Measurements from ENCODE around the gene TAS2R1. TPM values are rescaled to one million over a fixed set of nuclear protein-coding genes. Genes with fewer than 3 reads are reported as not detected.

TAS2R1 gene
- total RNA-seq, 3 donors from 2014 or later (not counting 1 experiment from before 2014, with no cell fraction given): not detected

GRCh38 chr5:9622971-9623421, 7.2 kb downstream of the TAS2R1 start:
- Histone ChIP-seq H3K27me3 (ENCODE audit: control insufficient read depth, insufficient read depth, low read length) (no peaks in the 10 kb centered on the region), H3K4me1 (ENCODE audit: control insufficient read depth, insufficient read depth, low read length) (no peaks in the 10 kb centered on the region), H3K36me3 (ENCODE audit: control insufficient read depth, insufficient read depth, low read length) (no peaks in the 10 kb centered on the region), H3K27ac (ENCODE audit: low read length) (no peak overlapping the region), H3K9me3 (ENCODE audit: control insufficient read depth, insufficient read depth, low read length) (no peaks in the 10 kb centered on the region), H3K4me3 (ENCODE audit: low read length) (no peak overlapping the region)
- TF ChIP-seq CTCF (IDR thresholded peaks at IDR 0.05): no peak
- H3K27ac Mint-ChIP-seq: no peak overlapping the region
- peaks cover 10 to 15% of the 10 kb centered on the region in 2 donors for H3K9me3 Mint-ChIP-seq
- no peaks in the 10 kb centered on the region for H3K4me1 Mint-ChIP-seq
- no peak for DNase-seq
- peaks cover 6% of the 10 kb centered on the region for H3K36me3 Mint-ChIP-seq
- no peaks in the 10 kb centered on the region for H3K27me3 Mint-ChIP-seq (ENCODE audit: low read depth in 2 of 2)
- H3K4me3 Mint-ChIP-seq: no peak overlapping the region
- intact Hi-C loops (cut with micrococcal nuclease): no loop called here
- 18% methylated on average over 5 of the region's 5 CpGs for WGBS (ENCODE audit: insufficient coverage)
- no peak for ATAC-seq

GRCh38 chr5:9621379-9621903, 8.7 kb downstream of the TAS2R1 start:
- no peaks in the 10 kb centered on the region for H3K9me3 ChIP-seq (ENCODE audit: control insufficient read depth, insufficient read depth, low read length)

DNA sequence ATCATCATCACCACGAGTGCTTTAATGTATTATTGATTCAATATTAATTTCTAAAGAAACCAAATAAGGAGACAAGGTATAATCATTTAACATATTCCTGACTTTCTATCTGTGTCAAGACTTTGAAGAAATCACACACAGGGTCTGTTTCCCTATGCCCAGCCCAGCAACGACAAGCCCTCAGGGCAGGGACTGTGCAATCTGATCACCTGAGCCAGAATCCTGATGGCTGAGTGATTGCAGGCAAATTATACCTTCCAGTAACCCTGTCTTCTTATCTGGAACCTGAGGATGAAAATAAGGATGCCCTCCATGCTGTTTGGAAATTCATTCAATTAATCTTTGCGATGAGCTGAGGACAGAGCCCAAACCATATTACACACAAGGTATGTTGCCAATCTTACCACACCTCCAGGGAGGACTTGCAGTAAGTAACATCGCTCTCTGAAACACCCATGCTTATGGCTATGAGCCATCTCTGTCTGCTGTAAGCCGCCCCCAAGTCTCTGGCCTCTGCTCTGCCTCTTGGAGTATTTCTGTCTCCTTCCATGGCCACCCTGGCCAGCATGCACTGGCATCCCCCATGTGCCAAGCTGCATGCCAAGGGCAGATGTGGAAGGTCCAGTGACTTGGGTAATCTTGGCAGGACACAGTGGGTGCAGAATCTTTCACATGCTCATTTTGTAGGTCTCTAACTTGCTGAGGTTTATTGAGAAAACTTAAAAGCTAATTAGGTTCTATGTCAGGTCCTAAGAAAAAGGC, 10.6 kb downstream of the TAS2R1 start:
- intact Hi-C loops (cut with micrococcal nuclease): no loop called here
- WGBS (ENCODE audit: insufficient coverage): 88% methylated on average over 4 of the region's 5 CpGs
- H3K27ac Mint-ChIP-seq: no peak overlapping the region

More at GRCh38 chr5:9621379-9621903, 8.7 kb downstream of the TAS2R1 start:
- ATAC-seq (no peak), DNase-seq (no peak)
- Mint-ChIP-seq H3K27ac (no peak overlapping the region), H3K27me3 (ENCODE audit: low read depth in 2 of 2) (no peaks in the 10 kb centered on the region), H3K9me3 (peaks cover 10 to 15% of the 10 kb centered on the region in 2 donors), H3K4me3 (no peak overlapping the region), H3K36me3 (peaks cover 6% of the 10 kb centered on the region), H3K4me1 (no peaks in the 10 kb centered on the region)
- intact Hi-C loops (cut with micrococcal nuclease): no loop called here
- Histone ChIP-seq H3K27ac (ENCODE audit: low read length) (no peak overlapping the region), H3K36me3 (ENCODE audit: control insufficient read depth, insufficient read depth, low read length) (no peaks in the 10 kb centered on the region), H3K4me3 (ENCODE audit: low read length) (no peak overlapping the region), H3K4me1 (ENCODE audit: control insufficient read depth, insufficient read depth, low read length) (no peaks in the 10 kb centered on the region), H3K27me3 (ENCODE audit: control insufficient read depth, insufficient read depth, low read length) (no peaks in the 10 kb centered on the region)
- WGBS (ENCODE audit: insufficient coverage): 70% methylated on average over 7 of the region's 7 CpGs
- TF ChIP-seq CTCF (IDR thresholded peaks at IDR 0.05): no peak

More for the DNA sequence above, 10.6 kb downstream of the TAS2R1 start:
- no peaks in the 10 kb centered on the region for H3K4me1 ChIP-seq (ENCODE audit: control insufficient read depth, insufficient read depth, low read length)
- no peak overlapping the region for H3K4me3 ChIP-seq (ENCODE audit: low read length)
- ATAC-seq: peak in 1 of 3 donors; percentile 7
- H3K9me3 Mint-ChIP-seq: peaks cover 11 to 13% of the 10 kb centered on the region in 2 donors
- no peak for TF ChIP-seq CTCF (IDR thresholded peaks at IDR 0.05)
- no peak for DNase-seq
- no peaks in the 10 kb centered on the region for H3K27me3 Mint-ChIP-seq (ENCODE audit: low read depth in 2 of 2)
- H3K9me3 ChIP-seq (ENCODE audit: control insufficient read depth, insufficient read depth, low read length): no peaks in the 10 kb centered on the region
- H3K4me1 Mint-ChIP-seq: no peaks in the 10 kb centered on the region
- no peaks in the 10 kb centered on the region for H3K27me3 ChIP-seq (ENCODE audit: control insufficient read depth, insufficient read depth, low read length)
- no peak overlapping the region for H3K27ac ChIP-seq (ENCODE audit: low read length)
- H3K36me3 ChIP-seq (ENCODE audit: control insufficient read depth, insufficient read depth, low read length): no peaks in the 10 kb centered on the region
- peaks cover 6% of the 10 kb centered on the region for H3K36me3 Mint-ChIP-seq
- H3K4me3 Mint-ChIP-seq: no peak overlapping the region

Data from natural killer cell (primary cell).